GM19043 (cell line): Measurements from ENCODE around the gene KCND2.

Experiments
- ATAC-seq: cut with Tn5 transposase; IDR thresholded peaks from one replicate; pipeline ENCODE4 v1.9.1; 2021; ENCODE audit warnings: low read depth; ENCODE audit not compliant: unreplicated experiment

Gene KCND2

GRCh38 chr7:120473352-120473751, 200.4 kb downstream of the KCND2 start:
- ATAC-seq: no peak

- ATAC-seq: peak; percentile 54
Observed at GRCh38 chr7:120475994-120476393, 203.0 kb downstream of the KCND2 start.

GRCh38 chr7:120480472-120480871, 207.5 kb downstream of the KCND2 start:
- ATAC-seq: no peak

- ATAC-seq: no peak
Observed at GRCh38 chr7:120480930-120481329, 208.0 kb downstream of the KCND2 start.

- ATAC-seq: no peak
Observed at GRCh38 chr7:120486164-120486563, 213.2 kb downstream of the KCND2 start.

GRCh38 chr7:120502132-120502531, 229.2 kb downstream of the KCND2 start:
- ATAC-seq: no peak

GRCh38 chr7:120502825-120503224, 229.8 kb downstream of the KCND2 start:
- no peak for ATAC-seq

- no peak for ATAC-seq
Observed at GRCh38 chr7:120504386-120504785, 231.4 kb downstream of the KCND2 start.

GRCh38 chr7:120505770-120506169, 232.8 kb downstream of the KCND2 start:
- no peak for ATAC-seq

GRCh38 chr7:120512701-120513100, 239.7 kb downstream of the KCND2 start:
- no peak for ATAC-seq

- no peak for ATAC-seq
Observed at GRCh38 chr7:120519224-120519623, 246.2 kb downstream of the KCND2 start.

- ATAC-seq: no peak
Observed at GRCh38 chr7:120521761-120522737, 249.1 kb downstream of the KCND2 start.

GRCh38 chr7:120523985-120524384, 251.0 kb downstream of the KCND2 start:
- ATAC-seq: no peak

GRCh38 chr7:120526902-120527509, 254.0 kb downstream of the KCND2 start:
- no peak for ATAC-seq

- ATAC-seq: no peak
Observed at GRCh38 chr7:120529736-120530135, 256.8 kb downstream of the KCND2 start.

GRCh38 chr7:120538335-120538734, 265.4 kb downstream of the KCND2 start:
- ATAC-seq: no peak

GRCh38 chr7:120539321-120539720, 266.3 kb downstream of the KCND2 start:
- no peak for ATAC-seq

- no peak for ATAC-seq
Observed at GRCh38 chr7:120547605-120548004, 274.6 kb downstream of the KCND2 start.

- ATAC-seq: no peak
Observed at GRCh38 chr7:120550494-120551048, 277.6 kb downstream of the KCND2 start.

GRCh38 chr7:120553491-120553890, 280.5 kb downstream of the KCND2 start:
- peak; percentile 41 for ATAC-seq

- ATAC-seq: peak; percentile 65
Observed at GRCh38 chr7:120554960-120555571, 282.1 kb downstream of the KCND2 start.
